Smooth muscle cell of bladder (primary cell): ENCODE measurements around the gene PCDHA1. TPM values are rescaled to one million over a fixed set of nuclear protein-coding genes. Genes with fewer than 3 reads are reported as not detected.

Source experiments
- total RNA-seq: library from RNA; depleted of rRNA; stranded (reverse); fragments of >200 nt; gene quantifications from 2 replicates; pipeline ENCODE4 v1.2.3, GENCODE V29; 2014

PCDHA1 gene
- total RNA-seq: under 0.01 TPM in 2 replicates

GRCh38 chr5:140785905-140786686 is at the start of gene PCDHA1:
TSS of gene PCDHA1 (plus strand) at chr5:140786140.

GRCh38 chr5:140794595-140795258 is 8.8 kb downstream of the PCDHA1 start, which contains the start of gene PCDHA2:
TSS of gene PCDHA2 (plus strand) at chr5:140794852.

GRCh38 chr5:140800816-140801493 is 15.0 kb downstream of the PCDHA1 start, which contains the start of gene PCDHA3:
TSS of gene PCDHA3 (plus strand) at chr5:140801057.

GRCh38 chr5:140806834-140807775 is 21.2 kb downstream of the PCDHA1 start, which contains the start of gene PCDHA4:
TSS of gene PCDHA4 (plus strand) at chr5:140807068.

GRCh38 chr5:140821375-140822280 is 35.7 kb downstream of the PCDHA1 start, which contains the start of gene PCDHA5:
TSS of gene PCDHA5 (plus strand) at chr5:140821613.

GRCh38 chr5:140827704-140828361 is 41.9 kb downstream of the PCDHA1 start, which contains the start of gene PCDHA6:
TSS of gene PCDHA6 (plus strand) at chr5:140827960. CDS start at chr5:140828092, 132 bp downstream.

GRCh38 chr5:140833993-140834392 is 48.1 kb downstream of the PCDHA1 start, which contains the start of gene PCDHA7:
TSS of gene PCDHA7 (plus strand) at chr5:140834269. CDS start at chr5:140834384, 115 bp downstream.

GRCh38 chr5:140840978-140841962 is 55.3 kb downstream of the PCDHA1 start, which contains the start of gene PCDHA8:
TSS of gene PCDHA8 (plus strand) at chr5:140841187. CDS start at chr5:140841322, 135 bp downstream.

GRCh38 chr5:140848139-140849102 is 62.5 kb downstream of the PCDHA1 start, which contains the start of gene PCDHA9:
TSS of gene PCDHA9 (plus strand) at chr5:140848382. CDS start at chr5:140848496, 114 bp downstream.

GRCh38 chr5:140855772-140856674 is 70.1 kb downstream of the PCDHA1 start, which contains the start of gene PCDHA10:
TSS of gene PCDHA10 (plus strand) at chr5:140855897. CDS start at chr5:140856049, 152 bp downstream.

GRCh38 chr5:140868721-140869554 is 83.0 kb downstream of the PCDHA1 start, which contains the start of gene PCDHA11:
TSS of gene PCDHA11 (plus strand) at chr5:140868957. CDS start at chr5:140869104, 147 bp downstream.

GRCh38 chr5:140875085-140876065 is 89.4 kb downstream of the PCDHA1 start, which contains the start of gene PCDHA12:
TSS of gene PCDHA12 (plus strand) at chr5:140875308. CDS start at chr5:140875473, 165 bp downstream.

GRCh38 chr5:140881889-140882590 is 96.1 kb downstream of the PCDHA1 start, which contains the start of gene PCDHA13:
TSS of gene PCDHA13 (plus strand) at chr5:140882124. CDS start at chr5:140882269, 145 bp downstream.

